Measurements from ENCODE around the gene RFC1. TPM values are rescaled to one million over a fixed set of nuclear protein-coding genes. Genes with fewer than 3 reads are reported as not detected.

Gene RFC1
- total and polyA plus RNA-seq, 2 experiments from 2014 or later, result 21.5 to 29.5 TPM

- Histone ChIP-seq H3K4me1 (ENCODE audit: low read depth) (no peaks in the 10 kb centered on the region), H3K9me3 (ENCODE audit: low read depth) (no peaks in the 10 kb centered on the region), H3K4me3 (no peak overlapping the region), H3K27ac (no peak overlapping the region), H3K36me3 (no peaks in the 10 kb centered on the region), H3K27me3 (no peaks in the 10 kb centered on the region)
- no peak for DNase-seq (ENCODE audit: low read depth in 1 of 2, low spot score in 1 of 2)
- TF ChIP-seq CTCF (IDR thresholded peaks at IDR 0.05; ENCODE audit: low read depth, low read length), result no peak
Measured at GRCh38 chr4:39337841-39338240, 28.3 kb downstream of the RFC1 start.

DNA sequence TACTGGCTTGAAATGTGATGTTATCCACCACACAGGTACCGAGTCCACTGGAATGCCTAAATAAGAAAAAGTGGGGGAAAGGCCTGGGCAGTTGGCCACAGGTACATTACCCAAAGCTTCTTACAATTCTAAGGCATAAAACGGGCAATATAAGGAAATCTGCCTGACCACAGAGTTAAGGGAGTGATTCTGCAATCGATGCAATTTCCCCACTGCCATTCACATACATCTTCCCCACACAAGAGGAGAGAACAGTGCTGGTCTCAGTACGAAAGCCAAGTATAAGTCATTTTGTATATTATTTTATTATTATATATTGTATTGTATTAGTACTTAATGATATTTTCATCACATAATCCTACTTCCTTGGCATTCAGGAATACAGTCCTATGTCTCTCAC lies 30.6 kb downstream of the RFC1 start:
- no peak overlapping the region for H3K4me3 ChIP-seq
- no peaks in the 10 kb centered on the region for H3K27me3 ChIP-seq

GRCh38 chr4:39331191-39331590 lies 35.0 kb downstream of the RFC1 start:
- H3K9me3 ChIP-seq (ENCODE audit: low read depth), result no peaks in the 10 kb centered on the region

More for the DNA sequence above, 30.6 kb downstream of the RFC1 start:
- no peak overlapping the region for H3K27ac ChIP-seq
- TF ChIP-seq CTCF (IDR thresholded peaks at IDR 0.05; ENCODE audit: low read depth, low read length), result no peak
- H3K9me3 ChIP-seq (ENCODE audit: low read depth), result no peaks in the 10 kb centered on the region
- no peaks in the 10 kb centered on the region for H3K4me1 ChIP-seq (ENCODE audit: low read depth)
- no peak for DNase-seq (ENCODE audit: low read depth in 1 of 2, low spot score in 1 of 2)
- no peaks in the 10 kb centered on the region for H3K36me3 ChIP-seq

DNA sequence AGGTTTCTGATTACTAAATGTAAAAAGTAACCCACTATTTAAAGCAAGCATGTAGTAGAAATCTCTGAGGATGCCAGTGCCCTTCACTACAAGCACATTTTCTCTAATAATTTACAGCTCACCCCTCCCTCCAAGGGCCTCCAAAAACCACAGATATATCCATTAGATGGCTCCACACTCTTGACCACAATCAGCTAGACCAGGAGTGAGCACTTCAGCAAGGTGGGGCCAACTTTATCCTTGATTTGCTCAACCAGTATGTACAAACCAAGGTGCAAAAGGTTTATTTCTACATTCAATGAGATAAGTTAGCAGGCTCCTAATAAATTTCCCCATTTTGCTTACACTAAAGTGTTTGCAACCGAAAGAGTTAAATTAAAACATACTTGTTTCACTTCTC lies 35.8 kb downstream of the RFC1 start:
- Histone ChIP-seq H3K27me3 (no peaks in the 10 kb centered on the region), H3K36me3 (peaks cover 5% of the 10 kb centered on the region), H3K4me1 (ENCODE audit: low read depth) (no peaks in the 10 kb centered on the region), H3K27ac (no peak overlapping the region), H3K4me3 (no peak overlapping the region), H3K9me3 (ENCODE audit: low read depth) (no peaks in the 10 kb centered on the region)
- no peak for TF ChIP-seq CTCF (IDR thresholded peaks at IDR 0.05; ENCODE audit: low read depth, low read length)
- no peak for DNase-seq (ENCODE audit: low read depth in 1 of 2, low spot score in 1 of 2)

More at GRCh38 chr4:39331191-39331590, 35.0 kb downstream of the RFC1 start:
- Histone ChIP-seq H3K4me1 (ENCODE audit: low read depth) (no peaks in the 10 kb centered on the region), H3K36me3 (peaks cover 5% of the 10 kb centered on the region), H3K27ac (no peak overlapping the region), H3K4me3 (no peak overlapping the region), H3K27me3 (no peaks in the 10 kb centered on the region)
- no peak for DNase-seq (ENCODE audit: low read depth in 1 of 2, low spot score in 1 of 2)
- no peak for TF ChIP-seq CTCF (IDR thresholded peaks at IDR 0.05; ENCODE audit: low read depth, low read length)

DNA sequence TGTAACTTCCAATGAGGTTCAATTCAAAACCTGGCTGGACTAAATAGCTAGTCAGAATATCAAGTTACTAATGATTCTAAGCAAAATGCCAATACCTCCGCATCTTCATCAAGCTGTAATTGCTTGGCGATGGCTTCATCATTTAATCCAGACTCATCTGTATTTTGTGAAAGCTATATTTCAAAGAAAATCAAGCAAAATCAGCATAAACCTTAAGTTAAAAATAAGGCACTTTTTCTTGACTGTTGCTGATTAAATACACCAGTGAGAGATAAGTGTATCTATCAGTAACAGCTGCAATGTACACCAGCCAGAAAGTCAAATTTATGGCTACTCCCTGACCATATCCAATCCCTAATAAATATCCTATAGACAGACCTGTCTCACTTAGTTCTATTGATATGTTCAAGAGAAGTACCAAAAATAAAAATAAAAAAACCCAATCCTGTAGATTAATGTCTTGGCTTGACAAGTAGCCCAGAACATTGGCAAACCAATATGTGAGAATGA lies 39.6 kb downstream of the RFC1 start:
- DNase-seq (ENCODE audit: low read depth in 1 of 2, low spot score in 1 of 2), result no peak
- Histone ChIP-seq H3K4me1 (ENCODE audit: low read depth) (no peaks in the 10 kb centered on the region), H3K4me3 (no peak overlapping the region), H3K9me3 (ENCODE audit: low read depth) (no peaks in the 10 kb centered on the region), H3K27me3 (no peaks in the 10 kb centered on the region), H3K36me3 (peaks cover 10% of the 10 kb centered on the region), H3K27ac (no peak overlapping the region)
- no peak for TF ChIP-seq CTCF (IDR thresholded peaks at IDR 0.05; ENCODE audit: low read depth, low read length)

Data from cardiac muscle cell (in vitro differentiated cells and primary cell).